IPS-NIHi7 (cell line): ENCODE measurements around the gene MCM5.

Source experiments
- DNase-seq: peaks from one replicate; pipeline ENCODE4 v3.0.0; 2012; ENCODE audit warnings: mixed read lengths; ENCODE audit errors: extremely low spot score

MCM5 gene

DNA sequence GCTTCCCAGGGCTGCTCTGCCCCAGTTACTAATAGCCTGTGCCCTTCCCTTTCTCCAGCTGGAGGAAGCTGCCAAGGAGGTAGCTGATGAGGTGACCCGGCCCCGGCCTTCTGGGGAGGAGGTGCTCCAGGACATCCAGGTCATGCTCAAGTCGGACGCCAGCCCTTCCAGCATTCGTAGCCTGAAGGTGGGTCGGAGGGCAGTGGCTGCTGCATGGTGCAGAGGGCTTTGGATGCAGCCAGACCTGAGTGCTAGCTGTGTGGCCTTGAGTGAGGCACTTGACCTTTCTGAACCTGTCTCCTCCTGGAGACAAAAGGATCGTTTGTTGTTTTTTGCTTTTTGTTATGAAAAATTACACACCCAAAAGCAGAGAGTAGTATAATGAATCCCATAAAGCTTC is 3.4 kb downstream of the MCM5 start:
- no peak for DNase-seq

DNA sequence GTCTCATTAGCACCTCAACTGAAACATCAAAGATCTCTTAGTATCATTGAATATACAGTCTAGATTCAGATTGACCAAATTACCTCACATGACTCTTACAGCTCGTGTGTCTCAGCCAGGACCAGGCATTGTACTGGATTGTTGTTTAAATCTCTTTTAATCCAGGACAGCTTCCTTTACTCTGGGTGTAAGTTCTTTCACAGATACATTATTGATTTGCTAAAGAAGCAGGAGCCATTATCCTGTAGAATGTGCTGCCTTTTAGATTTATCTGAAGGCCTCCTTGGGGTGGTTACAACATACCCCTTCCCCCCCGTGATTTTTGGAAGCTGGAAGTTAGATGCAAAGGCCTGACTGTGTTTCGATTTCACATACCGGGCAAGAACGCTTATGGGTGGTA is 4.2 kb downstream of the MCM5 start:
- DNase-seq, result no peak

DNA sequence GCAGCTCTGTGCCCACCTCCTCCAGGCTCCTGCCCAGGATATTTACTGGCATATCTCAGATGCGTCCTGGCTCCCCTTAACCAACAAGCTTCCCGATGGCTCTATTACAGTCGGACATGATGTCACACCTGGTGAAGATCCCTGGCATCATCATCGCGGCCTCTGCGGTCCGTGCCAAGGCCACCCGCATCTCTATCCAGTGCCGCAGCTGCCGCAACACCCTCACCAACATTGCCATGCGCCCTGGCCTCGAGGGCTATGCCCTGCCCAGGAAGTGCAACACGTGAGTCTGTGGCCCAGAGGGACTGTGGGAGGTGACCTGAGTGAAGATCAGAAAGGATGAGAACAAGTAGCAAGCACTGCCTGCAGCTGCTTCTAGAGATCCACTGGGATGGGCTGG is 6.5 kb downstream of the MCM5 start:
- no peak for DNase-seq

DNA sequence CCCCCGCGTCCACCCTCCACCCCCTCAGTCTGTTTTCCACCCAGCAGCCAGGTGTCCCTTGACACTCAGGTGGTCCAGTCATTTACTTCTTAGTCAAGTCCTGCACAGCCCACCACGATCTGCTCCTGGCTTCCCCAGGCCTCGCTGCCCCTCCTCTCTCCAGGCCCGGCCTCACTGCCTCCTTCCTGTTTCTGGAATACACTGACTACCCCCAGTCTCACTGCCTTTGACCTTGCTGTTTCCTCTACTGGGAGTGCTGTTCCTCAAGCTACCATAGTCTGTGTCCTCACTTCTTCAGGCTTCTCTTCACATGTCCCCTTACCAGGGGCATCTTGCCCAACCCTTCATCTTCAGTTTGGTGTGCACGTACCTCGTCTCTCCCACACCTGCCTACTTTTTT is 7.4 kb downstream of the MCM5 start:
- DNase-seq, result no peak

DNA sequence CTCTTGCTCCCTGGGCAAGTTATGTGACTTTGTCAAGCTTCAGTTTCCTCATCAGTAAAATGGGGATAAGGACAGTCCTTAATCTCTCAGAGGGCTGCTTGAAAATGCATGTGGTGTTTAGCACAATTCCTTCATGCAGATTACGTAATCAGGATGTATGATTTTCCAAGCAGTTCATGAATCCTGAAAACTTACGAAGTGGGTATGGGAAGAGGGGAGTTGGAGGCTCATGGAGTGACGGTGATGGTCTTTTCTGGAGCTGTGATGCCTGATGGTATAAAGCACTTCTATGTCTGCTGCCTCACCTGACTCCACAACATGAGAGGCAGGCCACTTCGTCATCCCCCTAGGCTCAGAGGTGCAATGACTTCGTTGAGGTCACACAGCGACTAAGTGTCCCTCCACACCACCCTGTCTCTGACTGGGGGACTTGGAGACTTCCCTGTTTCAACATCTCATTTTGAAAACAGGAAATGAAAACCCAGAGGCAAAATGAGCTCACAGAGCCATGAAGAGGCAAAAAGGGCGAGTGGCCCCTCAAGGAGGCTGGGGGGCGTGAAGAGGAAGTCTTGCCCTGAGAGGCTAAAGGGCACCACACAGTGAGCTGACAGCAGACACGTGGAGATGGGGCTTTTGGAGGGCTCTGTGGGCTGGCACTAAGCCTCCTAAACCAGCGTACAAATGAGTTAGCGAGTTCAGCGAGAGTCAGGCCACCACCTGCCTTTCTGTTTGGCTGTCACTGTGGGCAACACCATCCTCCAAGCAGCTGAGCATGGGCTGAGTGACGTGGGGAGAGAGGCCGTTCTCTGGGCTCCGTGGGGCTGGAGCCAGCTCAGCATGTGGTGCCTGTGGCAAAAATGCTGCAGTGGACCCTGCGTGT is 10.1 kb downstream of the MCM5 start:
- DNase-seq, result no peak

DNA sequence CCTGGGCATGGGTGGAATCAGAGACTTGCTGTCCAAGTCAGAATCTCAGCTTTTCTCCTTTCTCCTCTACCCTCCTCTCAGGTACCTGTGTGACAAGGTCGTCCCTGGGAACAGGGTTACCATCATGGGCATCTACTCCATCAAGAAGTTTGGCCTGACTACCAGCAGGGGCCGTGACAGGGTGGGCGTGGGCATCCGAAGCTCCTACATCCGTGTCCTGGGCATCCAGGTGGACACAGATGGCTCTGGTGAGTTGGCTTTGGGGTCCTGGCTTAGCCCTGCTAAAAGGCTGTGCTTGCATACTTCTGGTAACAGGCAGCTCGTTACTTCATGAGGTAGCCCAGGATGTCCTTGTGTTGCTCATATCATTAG is 10.7 kb downstream of the MCM5 start:
- no peak for DNase-seq

DNA sequence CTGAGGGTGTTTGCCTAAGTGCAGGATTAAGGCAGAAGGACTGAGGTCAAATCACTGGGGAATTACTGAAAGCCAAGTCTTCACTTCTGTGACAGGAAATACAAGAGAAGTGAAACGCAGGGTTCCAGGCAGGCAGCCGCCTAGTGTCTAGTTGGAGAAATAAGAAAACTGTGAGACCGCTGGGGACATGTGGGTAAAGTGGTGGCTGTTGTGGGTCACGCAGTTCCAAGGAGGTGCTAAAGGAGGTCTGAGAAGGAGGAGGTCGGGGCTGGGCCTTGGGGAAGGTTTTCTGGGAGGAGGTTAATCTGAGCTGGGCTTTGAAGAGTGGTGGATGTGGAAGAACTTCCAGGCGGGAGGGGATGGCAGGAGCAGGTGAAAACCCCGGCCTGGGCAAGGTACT is 11.2 kb downstream of the MCM5 start:
- DNase-seq, result no peak

DNA sequence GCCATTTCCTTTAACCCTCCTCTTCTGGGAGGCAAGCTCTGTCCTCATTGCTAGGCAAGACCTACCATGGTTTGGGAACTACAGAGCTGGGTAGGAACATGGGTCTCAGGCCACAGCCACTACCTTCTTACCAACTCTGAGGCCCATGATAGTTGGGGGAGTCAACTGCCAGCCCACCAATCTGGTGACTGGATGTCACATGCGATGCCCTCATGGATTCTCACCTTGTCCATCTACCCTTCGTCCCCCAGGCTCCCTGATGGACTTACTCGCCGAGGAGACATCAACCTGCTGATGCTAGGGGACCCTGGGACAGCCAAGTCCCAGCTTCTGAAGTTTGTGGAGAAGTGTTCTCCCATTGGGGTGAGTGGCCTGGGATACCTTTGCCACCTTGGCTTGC is 13.7 kb downstream of the MCM5 start:
- no peak for DNase-seq

DNA sequence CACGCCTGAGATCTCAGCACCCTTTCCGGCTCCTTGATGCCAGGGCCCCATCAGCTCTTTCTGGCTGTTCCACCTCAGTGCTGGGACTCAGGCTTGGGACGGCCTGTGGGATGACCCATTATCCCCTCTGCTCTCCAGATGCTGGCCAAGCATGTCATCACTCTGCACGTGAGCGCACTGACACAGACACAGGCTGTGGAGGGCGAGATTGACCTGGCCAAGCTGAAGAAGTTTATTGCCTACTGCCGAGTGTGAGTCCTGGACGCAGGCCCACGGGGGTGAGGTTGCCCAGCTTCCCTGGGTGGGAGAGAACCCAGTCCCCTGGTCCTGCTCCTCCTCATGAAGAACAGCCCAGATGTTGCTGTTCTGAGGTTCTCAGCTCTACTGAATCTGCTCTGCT is 17.7 kb downstream of the MCM5 start:
- no peak for DNase-seq

DNA sequence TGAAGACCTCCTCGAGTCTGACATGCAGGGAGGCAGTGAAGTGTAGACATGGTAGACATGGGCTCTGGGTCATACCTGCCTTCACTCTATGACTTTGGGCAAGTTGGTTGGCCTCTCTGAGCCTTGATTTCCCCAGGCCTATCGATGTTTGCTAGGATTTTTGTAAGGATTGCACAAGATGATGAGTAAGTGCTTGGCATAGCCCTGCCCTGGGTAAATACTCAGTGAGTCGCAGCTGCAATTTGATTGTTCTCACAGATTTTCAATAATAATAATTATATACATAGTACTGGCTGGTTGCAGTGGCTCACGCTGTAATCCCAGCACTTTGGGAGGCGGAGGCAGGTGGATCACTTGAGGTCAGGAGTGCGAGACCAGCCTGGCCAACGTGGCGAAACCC is 18.1 kb downstream of the MCM5 start:
- no peak for DNase-seq

DNA sequence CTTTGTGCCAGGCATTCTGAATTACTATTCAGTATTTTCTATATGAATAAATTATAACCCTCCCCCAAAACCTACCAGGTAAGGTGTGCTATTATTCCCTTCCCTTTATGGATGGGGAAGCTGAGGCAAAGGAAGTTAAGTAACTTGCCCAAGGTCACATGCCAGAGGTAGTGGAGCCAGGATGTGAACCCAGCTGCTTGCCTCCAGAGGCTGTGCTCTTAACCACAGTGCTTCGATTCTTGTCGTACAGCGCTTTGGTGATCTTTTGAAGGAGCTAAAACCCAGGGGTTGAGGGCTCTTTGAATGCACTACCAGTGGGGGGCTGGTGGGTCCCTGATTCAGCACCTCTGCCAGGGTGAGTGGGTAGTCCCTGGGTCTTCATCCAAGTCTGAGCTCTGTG is 18.8 kb downstream of the MCM5 start:
- no peak for DNase-seq

DNA sequence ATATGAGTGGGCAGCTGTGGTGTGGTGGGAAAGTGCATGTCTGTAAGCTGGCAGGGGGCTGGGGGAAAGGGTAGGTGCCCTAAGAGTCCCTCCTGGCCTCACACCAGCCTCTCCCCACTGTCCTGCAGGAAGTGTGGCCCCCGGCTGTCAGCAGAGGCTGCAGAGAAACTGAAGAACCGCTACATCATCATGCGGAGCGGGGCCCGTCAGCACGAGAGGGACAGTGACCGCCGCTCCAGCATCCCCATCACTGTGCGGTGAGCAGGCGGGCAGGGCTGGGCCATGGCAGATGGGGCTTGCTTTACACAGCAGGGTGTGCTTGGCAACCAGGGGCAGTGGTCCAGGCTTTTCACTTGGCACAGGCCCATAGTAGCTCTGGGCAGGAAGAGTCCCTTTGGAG is 19.8 kb downstream of the MCM5 start:
- no peak for DNase-seq

DNA sequence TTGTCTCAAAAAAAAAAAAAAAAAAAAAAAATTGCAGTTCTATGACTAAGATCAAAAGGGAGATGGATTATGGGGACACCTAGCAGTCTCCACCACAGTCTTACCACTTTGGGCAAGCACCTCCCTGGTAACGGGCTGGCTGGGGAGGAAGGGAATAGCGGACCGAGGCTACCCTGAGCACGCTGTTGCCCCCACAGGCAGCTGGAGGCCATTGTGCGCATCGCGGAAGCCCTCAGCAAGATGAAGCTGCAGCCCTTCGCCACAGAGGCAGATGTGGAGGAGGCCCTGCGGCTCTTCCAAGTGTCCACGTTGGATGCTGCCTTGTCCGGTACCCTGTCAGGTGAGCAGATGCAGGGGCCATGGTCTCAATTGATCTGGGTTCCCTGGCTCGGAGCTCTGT is 21.2 kb downstream of the MCM5 start:
- peak; percentile 41 for DNase-seq

DNA sequence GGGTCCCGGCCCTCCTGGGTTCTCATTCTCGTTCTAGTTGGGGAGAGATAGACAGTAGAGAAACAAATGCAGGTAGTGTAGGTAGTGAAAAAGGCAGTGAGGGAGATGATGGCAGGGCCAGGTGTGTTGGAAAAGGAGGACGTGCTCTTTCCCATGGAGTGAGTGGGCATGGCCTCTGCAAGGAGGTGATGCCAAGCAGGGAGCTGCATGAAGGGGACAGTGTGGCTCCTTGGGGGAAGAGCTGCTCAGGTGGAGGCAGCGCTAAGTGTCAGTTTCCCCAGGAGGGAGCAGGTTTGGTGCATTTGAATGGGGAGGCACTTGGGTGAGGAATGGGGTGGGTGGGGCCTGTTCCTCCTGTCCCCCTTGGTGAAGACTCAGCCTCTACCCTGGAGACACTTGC is 22.2 kb downstream of the MCM5 start:
- DNase-seq, result no peak

DNA sequence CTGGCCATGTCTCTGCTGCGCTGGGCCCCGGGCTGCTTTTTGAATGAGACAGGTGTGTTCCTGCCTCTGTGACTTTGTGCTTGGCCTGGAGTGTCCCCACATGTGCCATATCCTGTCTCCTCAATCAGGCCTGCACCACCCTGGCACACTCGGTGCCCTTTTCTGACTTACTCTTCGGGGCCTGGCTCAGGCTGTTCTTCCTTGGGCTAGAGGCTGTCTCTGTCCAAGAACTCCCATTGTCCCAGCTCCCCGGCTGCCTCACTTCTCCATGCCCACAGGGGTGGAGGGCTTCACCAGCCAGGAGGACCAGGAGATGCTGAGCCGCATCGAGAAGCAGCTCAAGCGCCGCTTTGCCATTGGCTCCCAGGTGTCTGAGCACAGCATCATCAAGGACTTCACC is 23.0 kb downstream of the MCM5 start:
- no peak for DNase-seq

DNA sequence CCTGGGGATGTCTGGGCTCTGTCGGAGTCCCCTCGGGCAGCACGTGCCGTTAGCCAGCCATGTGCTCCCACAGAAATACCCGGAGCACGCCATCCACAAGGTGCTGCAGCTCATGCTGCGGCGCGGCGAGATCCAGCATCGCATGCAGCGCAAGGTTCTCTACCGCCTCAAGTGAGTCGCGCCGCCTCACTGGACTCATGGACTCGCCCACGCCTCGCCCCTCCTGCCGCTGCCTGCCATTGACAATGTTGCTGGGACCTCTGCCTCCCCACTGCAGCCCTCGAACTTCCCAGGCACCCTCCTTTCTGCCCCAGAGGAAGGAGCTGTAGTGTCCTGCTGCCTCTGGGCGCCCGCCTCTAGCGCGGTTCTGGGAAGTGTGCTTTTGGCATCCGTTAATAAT is 24.1 kb downstream of the MCM5 start:
- DNase-seq, result no peak

DNA sequence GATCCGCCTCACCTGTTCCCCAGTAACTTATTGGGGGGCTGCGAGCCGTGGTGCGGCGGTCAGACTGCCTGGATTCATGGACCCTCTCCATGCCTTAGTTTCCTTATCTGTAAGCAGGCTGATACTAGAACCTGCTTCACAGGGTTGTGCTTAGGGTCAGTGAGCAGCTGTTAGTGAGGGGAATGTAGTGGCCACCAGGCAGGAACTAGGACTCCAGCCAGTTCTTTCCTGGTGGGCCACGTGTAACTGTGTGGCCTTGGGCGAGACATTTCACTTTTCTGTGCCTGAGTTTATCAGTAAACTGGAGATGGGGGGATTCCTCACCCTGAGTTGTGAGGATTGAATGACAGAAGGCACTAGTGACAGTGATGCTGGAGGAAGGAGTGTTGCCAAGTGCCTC is 24.8 kb downstream of the MCM5 start:
- no peak for DNase-seq

DNA sequence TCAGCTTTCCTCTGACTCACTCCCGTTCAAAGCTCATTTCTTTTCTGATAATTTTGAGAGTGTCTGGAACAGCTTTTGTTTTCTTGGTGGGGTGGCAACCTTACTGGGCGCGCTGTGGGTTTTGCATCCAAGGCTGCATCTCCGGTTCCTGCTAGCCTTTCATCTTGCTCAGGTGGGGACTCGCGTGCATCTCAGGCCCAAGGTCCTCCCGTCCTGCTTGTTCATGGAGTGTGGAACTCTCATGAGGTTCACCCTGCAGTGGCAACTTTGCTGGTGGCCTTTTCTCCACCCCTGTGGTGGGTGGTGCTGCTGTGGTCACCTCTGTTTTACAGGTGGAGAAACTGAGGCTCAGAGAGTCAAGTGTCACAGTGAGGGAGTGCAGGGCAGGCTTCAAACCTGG is 25.6 kb downstream of the MCM5 start:
- no peak for DNase-seq

DNA sequence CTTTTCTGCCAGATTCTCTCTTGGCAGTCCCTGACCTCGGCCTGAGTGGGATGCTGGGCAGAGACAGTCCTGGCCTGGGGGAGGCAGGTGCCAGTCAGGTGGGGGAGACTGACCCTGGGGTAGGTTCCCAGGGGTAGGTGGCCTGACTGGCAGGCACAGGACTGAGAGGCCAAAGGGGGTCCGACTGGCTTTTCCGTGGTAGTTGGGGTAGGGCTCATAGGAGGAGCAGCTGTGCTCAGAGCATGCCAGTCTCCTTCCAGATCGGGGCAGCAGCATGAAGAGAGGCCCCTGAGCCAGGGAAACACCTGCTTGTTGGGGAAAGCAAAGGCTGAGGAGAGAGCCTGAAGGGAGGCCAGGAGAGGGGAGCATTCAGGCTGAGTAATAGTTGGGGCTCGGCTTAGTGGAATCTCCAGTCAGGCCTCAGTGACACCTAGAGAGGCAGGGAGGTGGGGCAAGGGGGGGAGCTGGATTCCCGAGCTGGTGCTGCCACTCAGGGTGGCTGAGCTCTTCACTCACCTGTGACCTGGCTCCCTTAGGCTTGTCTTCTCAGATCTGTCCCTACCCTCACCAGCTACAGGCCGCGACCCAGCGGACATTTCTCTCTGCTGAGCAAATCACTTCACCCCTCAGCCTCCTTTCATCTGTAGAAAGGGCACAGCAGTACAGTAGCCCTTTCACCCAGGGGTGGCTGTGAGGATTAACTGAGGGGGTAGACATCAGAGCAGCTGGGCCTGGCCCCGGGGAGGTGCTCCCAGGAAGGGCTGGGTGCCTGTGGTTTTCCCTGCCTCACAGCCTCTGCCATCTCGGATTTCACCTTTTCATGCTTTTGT is 26.2 kb downstream of the MCM5 start:
- peak; percentile 45 for DNase-seq

DNA sequence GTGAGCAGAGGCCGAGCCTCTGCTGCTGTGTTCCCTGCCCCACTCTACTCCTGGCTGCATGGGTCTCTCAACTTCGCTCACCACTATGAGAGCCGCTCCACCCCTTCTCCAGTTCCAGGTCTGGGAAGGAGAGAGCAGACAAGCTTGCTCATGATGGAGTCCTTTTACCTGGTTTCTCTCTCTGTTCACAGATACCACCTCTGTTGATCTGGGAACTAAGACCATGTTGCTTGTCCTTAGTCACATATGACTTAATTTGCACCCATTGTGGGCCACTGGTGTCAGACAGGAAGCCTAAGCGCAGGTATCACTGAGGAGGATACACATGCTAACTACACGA is 26.8 kb downstream of the MCM5 start:
- no peak for DNase-seq

DNA sequence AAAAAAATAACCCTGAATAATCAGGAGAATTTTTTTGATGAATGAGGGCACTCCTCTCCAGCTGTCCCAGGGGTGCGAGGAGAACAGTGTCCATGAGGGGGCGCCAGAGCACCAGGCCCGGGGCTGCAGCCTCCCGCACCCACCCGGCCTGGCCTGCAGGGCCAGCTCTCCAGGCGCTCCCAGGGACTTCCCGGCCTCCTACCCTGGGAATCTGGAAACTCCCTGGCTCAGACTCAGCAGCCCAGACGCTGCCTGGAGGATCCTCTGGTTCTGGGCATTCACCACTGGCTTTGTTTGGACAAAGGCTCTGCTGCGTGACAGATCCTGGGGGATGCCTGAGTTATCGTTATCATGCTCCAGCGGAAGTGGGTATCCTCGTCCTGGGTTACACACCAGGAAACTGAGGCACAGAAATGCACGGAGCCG is 31.0 kb downstream of the MCM5 start:
- peak; percentile 97 for DNase-seq

DNA sequence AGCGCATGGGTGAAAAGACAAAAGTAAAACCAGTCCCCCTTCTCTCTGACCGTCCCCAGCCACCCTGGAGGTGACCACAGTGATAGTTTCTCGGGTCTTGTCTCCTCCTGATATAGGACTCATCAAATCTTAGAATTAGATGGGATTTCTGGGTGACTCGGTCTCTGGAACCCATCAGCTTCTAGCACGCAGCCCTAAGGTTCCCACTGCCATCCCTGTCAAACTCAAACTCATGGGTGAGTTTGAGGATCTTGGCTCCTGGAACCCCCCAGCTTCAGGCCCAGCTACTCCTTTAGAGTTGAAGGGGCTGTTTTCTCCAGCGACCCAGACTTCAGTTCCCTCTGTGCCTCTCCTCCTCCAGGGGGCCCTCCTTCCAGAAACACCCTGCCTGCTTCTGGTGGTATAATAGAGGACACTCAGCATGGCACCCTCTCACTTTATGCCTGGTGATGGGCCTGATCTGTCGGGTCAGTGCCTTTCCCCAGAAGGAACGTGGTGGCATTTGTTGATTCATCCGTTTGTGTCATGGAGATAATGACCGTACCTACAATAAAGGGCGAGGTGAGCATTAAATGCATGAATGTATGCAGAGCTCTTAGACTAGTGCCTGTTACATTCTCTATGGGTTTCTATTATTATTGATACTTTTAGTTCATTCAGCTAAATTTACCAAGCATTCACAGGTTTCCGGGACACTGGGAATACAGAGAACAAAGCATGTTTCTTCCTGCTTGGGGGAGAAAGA is 31.7 kb downstream of the MCM5 start:
- no peak for DNase-seq
